ENCODE measurements around the gene BCAS3.

Gene BCAS3

DNA sequence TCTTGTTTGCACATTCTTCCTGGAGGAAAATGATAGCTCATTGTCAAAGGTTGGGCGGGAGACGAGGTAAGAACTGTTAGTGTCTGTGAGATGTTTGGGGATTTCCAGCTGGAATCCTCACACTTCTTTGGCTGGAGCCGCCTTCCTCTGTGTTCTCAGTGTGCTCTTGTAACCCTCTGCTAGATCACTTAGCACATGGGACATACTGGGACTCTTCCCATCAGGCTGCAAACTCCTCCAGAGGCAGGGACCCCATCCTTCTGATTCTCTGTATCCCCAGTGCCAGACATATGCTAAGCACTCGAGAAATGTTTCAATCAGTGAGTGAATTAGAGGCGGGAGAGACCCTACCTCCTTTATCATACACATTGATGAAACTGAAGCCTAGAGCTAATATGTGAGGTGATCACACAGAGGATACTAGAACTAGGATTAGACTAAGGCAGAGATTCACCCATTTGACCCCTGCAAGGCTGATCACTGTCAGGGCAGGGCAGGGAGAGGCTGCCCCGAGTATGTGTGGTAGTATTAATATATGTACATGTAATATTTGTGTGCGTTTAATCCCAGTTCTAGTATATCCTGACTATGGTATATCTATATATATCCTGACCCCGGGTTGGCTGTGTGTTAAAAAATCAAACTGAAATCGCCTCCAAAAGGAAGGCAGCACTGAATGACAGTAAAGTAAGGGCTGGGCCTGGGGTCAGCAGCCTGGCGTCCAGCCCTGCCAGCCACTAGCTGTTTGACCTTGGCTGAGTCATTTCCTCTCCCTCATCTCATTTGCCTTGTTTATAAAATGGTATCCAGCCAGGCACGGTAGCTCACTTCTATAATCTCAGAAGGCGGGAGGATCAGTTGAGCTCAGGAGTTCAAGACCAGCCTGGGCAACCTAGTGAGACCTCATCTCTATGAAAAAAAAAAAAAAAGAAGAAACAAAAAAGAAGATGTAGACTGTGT lies 646.5 kb downstream of the BCAS3 start:
- in situ Hi-C loops (cut with MboI; ENCODE audit: low sequenced_read_pairs): no loop called here

DNA sequence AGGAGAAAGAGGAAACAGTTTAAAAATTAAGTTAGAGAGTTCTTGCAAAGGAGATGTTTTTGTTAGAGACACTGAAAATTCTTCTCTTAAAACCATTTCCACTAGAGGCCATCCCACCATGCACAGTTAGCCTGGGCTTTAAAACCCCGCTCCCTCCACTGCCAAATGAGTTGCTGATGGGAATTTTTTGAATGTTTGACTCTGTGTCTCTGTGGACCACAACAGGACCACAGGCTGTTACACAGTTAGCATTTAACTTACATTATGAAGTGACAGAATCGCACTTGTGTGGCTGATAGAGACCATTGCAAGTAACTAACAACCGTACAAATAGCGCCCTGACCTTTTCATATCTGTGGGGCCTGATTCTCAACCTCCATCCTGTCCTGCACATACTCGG lies 647.3 kb downstream of the BCAS3 start:
- in situ Hi-C loops (cut with MboI; ENCODE audit: low sequenced_read_pairs): no loop called here

DNA sequence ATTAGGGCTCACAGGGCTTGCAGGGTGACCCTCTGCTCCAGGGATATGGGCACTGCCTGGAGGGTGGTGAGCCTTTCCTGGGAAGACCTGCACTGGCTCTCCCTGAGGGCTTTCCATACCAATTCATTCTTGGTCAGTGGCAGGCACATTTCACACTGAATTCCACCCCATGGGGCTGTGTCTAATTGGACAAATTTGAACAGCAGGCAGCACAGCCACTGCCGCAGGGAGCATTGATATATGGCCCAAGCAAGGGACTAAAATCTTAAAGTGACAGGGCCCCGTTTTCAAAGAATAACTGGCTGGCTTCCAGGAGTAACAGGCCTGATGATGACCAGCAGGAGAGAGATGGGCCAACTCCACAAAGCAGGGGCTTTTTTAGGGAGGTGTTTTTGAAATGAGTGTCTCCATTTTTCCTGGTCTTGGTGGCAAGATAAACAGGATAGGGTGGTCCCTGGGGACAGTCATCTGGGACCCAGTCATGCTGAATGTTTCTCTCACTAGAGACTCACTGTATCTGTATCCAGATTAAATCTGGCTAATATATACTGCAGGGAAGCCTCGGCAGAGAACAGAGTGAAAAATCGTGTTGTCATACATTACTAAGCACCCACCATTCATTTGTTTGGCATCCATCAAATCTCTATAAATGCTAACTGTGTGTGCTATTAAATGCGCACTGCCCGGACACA lies 647.9 kb downstream of the BCAS3 start:
- in situ Hi-C loops (cut with MboI; ENCODE audit: low sequenced_read_pairs): no loop called here

DNA sequence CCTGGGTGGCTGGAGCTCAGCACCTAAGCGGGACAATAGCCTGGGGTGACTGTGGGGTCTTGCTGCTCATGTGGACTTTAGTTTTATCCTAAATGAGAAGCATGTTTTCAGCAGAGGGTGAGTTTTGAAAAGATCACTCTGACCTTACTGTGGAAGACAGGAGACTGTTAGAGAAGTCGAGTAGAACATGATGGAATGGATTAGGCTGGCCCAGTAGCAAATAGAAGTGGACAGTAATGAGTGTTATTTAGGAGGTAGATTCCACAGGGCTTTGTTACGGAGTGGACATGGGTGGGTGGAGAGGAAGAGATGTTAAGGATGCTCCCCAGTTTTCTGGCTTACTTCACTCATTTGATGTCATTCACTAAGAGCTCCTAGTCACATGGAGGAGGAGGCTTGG lies 648.7 kb downstream of the BCAS3 start:
- in situ Hi-C loops (cut with MboI; ENCODE audit: low sequenced_read_pairs): no loop called here

DNA sequence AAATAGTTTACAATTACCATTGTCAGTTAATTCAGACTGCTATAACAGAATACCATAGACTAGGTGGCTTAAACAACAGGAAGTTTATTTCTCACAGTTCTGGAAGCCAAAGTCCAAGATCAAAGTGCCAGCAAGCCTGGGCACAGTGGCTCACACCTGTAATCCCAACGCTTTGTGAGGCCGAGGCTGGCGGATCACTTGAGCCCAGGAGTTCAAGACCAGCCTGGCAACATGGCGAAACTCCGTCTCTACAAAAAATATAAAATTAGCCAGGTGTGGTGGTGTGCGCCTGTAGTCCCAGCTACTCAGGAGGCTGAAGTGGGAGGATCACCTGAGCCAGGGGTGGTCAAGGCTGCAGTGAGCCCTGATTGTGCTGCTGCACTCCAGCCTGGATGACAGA lies 650.7 kb downstream of the BCAS3 start:
- in situ Hi-C loops (cut with MboI; ENCODE audit: low sequenced_read_pairs): no loop called here

DNA sequence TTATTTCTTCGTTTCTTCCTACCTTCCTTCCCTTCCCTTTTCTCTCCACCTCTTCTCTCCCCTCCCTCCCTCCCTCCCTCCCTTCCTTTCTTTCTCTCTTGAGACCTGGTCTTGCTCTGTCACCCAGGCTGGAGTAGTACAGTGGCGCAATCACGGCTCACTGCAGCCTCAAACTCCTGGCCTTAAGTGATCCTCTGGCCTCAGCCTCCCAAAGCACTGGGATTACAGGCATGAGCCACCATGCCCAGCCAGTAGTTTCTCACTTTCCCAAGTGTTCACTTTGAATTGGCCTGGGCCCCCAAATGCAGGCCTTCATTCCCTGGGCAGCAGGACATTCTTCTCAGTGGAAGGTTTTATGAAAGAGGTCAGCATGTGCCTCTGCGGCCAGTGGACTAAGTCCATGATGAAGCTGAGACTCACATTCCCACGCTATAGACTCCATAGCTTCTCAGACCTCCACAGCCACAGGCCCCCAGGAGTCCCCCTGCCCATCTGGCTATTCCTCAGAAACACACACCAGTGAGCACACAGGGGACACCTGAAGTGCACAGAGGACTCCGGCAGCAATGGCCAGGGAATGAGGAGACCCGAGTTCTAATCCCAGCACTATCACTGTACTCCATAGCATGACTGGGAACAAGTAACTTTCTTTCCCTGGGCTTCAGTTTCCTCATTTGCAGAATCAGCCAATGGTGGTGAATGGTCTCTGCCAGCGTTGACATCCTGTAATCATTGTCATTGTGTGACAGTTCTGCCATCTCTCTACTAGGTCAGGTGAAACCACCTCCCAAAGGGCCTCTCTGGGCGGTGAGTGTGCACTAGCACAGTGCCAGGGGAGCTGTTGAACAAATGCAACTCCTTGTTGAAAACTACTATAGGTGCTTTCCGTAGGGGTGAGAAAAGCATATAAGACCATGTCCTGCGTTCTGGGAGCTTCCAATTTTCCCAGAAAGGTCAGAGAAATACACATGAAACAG lies 652.8 kb downstream of the BCAS3 start:
- in situ Hi-C loops (cut with MboI; ENCODE audit: low sequenced_read_pairs): no loop called here

DNA sequence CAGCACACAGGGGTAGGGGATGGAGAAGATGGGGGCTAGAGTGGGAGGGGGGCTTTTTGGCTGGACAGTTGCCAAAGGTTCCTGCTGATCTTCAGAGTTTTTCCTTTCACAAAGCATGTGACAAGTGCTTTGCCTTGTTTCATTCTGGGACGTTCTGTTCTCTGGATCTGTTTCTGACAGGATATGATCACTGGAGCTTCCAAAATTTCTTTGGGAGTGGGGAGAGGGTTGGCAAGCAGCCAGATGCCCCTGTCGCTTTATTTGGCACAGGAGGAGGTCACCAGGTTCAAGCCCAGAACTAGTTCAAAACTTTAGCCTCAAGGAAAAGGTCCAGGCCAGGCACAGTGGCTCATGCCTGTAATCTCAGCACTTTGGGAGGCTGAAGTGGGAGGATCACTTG lies 653.5 kb downstream of the BCAS3 start:
- in situ Hi-C loops (cut with MboI; ENCODE audit: low sequenced_read_pairs): no loop called here

DNA sequence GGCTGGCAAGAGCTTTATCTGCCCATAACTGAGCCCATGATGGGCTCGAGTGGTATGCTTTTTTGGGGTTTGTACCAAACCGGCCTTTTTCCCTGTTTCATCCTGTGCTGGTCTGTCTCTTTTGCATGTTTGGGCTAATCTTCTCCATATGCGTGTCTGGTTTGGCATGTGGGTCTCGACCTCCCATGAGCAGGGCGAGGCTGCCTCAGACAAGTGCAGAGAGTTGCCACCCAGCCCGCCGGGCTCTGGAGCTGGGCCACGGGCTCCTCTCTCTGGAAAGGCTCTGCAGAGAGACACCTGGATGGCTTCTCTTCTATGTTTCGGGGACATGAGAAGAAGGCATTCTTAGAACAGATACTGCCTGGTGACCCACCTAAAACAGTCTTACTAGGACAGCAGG lies 654.2 kb downstream of the BCAS3 start:
- in situ Hi-C loops (cut with MboI; ENCODE audit: low sequenced_read_pairs): no loop called here

DNA sequence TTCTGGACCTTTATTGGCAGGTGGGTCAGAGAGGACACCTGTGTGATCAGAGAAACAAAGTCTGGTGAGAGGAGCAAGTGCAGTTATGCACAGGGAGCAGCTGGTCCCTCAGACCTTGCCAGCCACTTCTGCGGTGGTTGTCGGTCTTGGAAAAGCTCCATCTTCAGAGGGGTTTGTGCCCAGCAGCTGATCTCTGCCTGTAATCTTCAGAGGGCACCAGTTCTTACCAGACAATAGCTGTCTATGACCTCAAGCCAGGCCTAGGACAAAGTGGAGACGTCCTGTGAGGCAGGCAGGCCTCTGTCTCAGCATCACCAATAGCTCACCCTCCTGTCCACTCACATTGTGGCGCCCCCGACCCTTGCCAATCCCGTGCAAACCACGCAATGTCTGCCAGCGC lies 655.5 kb downstream of the BCAS3 start:
- in situ Hi-C loops (cut with MboI; ENCODE audit: low sequenced_read_pairs): no loop called here

DNA sequence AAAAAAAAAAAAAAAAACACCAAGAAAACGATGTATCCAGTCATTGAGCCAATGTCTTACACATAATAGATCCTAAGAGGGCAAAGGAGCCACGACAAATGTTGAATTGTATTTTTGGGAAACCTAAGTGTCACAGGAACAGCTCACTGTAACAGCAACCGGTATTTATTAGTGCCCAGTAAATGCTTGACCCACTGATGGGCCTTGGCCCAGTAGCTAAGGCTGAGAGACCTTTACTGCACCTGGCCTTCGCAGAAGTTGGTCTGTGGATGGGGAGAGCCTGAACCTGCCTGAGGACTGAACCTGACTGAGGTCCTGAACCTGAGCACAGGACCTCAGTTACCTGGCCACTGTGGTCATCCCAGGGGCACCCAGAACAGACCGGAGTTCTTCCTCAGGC lies 657.0 kb downstream of the BCAS3 start:
- in situ Hi-C loops (cut with MboI; ENCODE audit: low sequenced_read_pairs): no loop called here

DNA sequence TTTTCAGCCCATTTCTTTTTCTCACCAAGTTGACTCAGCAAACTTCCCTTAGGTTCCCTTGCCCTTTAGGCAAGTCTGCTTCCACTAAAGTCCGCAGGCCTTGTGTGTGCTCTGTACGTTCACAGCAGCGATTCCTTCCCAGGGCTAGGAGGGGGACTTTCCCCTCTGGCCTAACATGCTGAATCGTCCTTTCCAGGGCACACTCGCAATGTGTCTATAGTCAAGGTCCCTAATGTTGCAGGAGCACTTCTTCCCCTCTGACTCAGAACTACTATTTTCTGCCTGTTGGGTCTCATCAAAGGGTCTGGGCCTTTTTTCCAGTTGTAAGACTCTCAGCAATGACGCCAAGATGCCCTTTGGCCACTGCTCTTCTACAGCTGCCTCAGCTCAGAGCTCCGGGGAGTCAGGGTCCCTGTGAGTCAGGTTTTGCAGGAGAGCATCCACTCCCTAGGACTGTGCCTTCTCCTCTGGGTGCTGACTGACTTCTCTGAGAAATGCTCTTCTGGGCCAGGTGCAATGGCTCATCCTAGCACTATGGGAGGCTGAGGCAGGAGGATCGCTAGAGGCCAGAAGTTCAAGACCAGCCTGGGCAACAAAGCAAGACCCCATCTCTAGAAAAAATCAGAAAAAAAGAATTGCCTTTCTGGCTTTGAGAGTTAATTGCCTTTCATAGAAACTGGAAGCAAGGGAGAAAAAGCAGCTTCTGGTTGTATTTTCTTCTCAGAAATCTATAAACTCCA lies 657.6 kb downstream of the BCAS3 start:
- in situ Hi-C loops (cut with MboI; ENCODE audit: low sequenced_read_pairs): no loop called here

DNA sequence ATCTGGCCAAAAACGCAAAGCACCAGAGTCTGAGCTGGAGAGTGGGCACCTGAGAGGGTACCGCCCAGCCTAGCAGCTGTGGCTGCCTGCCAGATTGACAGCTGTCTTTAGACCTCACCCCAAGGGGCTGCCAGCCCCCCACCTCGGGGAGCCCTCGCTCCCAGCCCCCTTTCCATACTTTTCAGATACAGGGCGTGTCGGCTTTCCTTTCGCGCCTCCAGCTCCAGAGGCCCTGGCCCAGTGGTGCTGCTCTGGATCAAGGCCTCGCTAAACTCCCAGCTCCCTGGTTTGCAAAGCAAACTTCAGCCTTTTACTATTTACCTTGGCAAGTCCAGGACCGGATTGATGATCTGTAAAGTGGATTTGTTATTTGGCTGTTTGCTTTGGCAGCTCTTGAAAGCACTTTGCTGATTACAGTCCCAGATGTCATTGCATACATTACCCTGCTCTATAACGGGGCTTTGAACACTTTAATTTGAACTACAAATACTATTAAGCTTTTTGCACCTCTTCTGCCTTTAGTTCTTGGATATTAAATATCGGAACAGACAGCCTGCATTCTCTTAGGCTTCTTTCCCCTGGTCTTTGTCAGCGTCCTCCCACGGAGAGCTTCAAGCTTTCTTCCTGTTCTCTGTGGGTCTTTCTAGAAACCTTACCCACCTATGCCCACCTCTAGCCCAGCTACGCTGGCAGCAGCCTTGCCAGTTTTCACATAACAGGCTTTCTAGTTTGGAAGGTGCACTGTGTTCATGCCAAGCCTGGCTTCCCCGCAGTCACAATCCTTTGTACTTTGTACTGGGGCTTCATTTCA lies 658.4 kb downstream of the BCAS3 start:
- in situ Hi-C loops (cut with MboI; ENCODE audit: low sequenced_read_pairs): no loop called here

DNA sequence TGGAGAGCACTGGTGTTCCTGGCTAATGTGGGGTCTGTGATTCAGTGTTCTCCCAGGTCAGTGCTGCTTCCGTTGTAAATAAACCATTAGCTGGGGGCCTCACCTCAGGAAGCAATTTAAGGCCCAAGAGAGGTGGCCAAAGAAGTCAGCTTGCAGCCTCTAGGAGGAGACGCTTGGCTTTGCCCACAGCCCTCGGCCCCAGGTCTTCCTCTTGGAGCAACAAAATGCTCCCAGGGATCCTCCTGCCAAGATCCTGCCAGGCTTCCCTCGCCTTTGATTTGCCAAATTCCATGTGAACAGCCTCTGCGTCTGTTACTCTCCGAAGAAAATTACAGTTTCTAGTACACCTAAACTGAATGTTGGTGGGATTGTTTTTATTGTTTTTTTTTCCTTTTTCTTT lies 659.6 kb downstream of the BCAS3 start:
- in situ Hi-C loops (cut with MboI; ENCODE audit: low sequenced_read_pairs): no loop called here

DNA sequence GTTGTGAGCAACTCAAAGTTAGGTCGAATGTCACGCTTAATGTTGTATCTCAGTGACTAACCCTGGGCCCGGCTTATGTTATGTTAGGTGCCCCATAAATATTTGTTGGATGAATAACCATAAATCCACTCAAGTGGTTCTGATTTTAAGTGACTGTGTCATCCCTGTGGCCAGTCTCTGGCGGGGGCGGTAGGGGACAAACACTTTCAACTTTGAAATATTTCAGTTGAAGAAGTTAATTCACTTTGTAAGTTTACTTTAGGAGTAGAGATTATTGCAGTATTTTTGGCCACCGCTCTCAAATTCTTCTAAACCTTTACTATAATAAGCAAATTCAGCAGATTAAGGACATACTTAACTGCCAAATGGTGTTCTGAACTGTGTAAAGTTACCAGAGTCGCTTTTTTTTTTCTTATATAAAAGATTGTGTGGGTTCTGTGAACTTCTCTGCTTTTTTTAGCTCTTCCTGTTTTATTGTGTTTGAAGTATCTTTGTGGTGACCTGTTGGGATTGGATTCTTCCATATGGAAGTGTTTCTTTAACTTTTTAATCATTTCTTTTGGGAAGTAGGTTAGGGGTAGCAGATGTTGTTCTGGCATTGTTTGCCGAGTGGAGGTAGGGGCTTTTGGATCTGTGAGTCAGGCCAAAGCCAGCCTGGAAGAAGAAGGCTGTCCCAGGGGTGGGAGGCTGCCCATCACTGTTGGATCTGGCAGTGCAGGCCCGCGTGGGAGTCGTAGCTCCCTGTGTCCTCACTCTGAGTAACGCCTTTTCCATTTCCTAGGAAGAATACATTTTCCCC lies 660.5 kb downstream of the BCAS3 start:
- in situ Hi-C loops (cut with MboI; ENCODE audit: low sequenced_read_pairs): no loop called here

DNA sequence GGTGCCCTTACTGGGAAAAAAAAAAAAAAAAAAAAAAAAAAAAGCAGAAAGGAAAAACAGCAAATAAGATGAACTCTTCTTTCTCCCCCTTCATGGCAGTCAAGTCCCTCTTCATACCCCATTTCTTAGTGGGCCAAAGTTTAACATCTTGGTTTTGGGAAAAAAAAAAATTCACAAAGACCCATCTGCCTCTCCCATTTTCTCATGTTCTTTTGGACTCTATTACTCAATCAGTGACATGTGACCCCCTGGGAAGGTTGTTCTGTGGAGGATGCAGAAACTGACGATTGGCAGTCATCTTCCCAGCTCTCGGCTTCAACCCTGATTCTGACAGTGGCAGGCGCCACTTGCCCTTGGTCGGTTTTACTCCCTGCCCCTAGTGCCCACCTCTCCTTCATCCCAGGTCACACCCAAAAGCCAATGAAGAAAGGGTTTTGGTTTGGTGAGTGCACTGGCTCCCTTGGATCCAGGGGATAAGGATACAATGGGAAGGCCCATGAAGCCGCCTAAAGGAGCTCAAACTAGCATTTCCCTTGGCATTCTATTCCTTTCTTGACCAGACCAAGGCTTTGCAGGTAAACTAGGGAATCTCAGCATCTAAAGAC lies 661.3 kb downstream of the BCAS3 start:
- in situ Hi-C loops (cut with MboI; ENCODE audit: low sequenced_read_pairs): no loop called here

DNA sequence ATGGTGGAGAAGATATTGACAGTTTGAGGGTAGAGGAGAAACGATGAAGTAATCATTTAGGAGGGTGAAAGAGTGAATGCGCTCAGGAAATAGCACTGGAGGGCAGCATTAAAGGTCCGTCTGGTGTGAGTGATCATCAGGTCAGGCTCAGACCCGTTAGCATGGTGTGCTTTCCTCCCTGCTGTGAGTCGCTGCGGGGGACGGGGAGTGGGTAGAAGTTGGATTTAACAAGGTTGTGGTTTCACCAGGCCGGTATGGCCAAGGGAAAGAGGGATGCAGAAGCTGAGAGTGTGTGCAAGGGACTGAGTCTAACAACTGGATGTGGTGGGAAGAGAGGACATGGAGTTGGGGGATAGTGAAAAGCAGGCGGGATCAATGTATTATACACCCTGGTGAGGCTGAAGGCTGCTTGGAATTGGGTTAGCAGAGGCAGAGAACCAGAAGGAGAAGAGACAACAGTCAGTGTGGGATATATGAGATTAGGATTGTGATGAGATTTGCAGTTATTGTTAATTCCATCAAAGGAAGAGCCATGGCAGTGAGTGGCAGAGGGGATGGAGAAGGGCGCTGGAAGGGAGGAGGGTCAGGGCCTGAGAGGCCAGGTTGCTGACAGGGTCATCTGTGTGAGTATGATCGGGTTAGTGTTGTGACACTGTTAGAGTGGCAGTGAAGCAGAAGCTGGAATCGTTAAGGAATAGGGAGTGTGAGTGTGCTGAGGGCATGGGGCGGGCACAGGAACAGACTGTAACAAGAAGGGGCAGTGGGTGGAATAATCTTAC lies 663.0 kb downstream of the BCAS3 start:
- in situ Hi-C loops (cut with MboI; ENCODE audit: low sequenced_read_pairs): no loop called here

DNA sequence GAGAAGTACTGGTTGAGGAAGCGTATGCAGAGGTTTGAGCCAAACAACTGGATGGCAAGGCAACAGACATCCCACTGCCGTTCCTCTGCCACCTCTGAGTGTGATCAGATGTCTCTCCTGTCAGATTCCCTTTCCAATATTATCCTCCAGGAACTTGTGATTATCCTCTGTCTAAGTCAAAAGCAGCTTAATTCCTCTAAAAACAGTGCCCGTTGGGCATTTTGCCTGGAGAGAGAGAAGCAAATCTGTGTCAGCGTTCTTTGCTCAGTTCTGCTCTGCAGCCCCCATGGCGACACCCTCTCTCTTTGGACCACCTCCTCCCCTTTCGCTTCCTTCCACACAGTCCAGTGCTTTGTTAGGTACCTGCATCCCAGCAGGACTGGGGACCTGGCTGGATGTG lies 665.9 kb downstream of the BCAS3 start:
- in situ Hi-C loops (cut with MboI; ENCODE audit: low sequenced_read_pairs): no loop called here

DNA sequence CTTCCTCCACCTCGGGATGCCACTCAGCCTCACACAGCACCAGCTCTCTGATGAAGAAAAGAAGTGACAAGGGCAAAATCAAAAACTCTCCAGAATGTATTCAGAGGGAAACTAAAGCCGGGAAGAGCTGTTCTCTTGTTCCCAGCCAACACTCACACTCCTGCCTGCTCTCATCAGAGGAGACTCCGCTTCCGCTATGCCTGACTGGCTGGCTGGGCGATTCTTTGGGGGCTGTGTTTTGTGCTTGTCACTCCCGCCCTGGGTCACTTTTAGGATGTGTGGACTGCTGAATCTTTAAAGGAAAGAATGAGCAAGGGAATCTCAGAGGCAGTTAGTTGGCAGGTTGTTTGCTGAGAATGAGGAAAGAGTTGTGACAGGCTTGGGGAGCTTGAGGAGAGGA lies 667.4 kb downstream of the BCAS3 start:
- in situ Hi-C loops (cut with MboI; ENCODE audit: low sequenced_read_pairs): no loop called here

All from HL-60/S4 treated with phorbol 12-myristate 13-acetate at 8.2 ng/mL for 4 days and 3 days (cell line).